GM23338 (cell line): Measurements from ENCODE around the gene GLUL. TPM values are rescaled to one million over a fixed set of nuclear protein-coding genes. Genes with fewer than 3 reads are reported as not detected.
A peak's percentile ranks its signal among the peaks of the same experiment; 100 is the strongest.

Source experiments
- ATAC-seq: fragments of 200-7000 bp; cut with Tn5 transposase; 3 replicates; pipeline ENCODE4 v1.9.1; 2020
- DNase-seq: peaks from one replicate; pipeline ENCODE4 v3.0.0-alpha.2; 2015; ENCODE audit warnings: low spot score
- H2AFZ ChIP-seq: fragments of 200-600 bp; sonication (generic); 2 replicates; pipeline ENCODE4 v1.8.0; 2016; ENCODE audit warnings: antibody characterized with exemption, mild to moderate bottlenecking, moderate library complexity
- H3F3A ChIP-seq: fragments of 200-600 bp; sonication (generic); replicated peaks from 2 replicates; pipeline ENCODE4 v1.8.0; 2017; ENCODE audit warnings: antibody characterized with exemption, mixed run types, low read depth
- H3K27ac ChIP-seq: fragments of 200-600 bp; sonication (generic); 2 replicates; pipeline ENCODE4 v1.6.1; 2016; ENCODE audit warnings: low read depth
- H3K27me3 ChIP-seq: fragments of 200-600 bp; sonication (generic); 2 replicates; pipeline ENCODE4 v1.8.0; 2016; ENCODE audit warnings: mild to moderate bottlenecking, mixed run types, moderate library complexity; ENCODE audit not compliant: insufficient read depth
- H3K36me3 ChIP-seq: fragments of 200-600 bp; sonication (generic); 2 replicates; pipeline ENCODE4 v1.8.0; 2016; ENCODE audit warnings: mild to moderate bottlenecking; ENCODE audit not compliant: insufficient read depth
- H3K4me1 ChIP-seq: fragments of 200-600 bp; sonication (generic); 2 replicates; pipeline ENCODE4 v1.8.0; 2016; ENCODE audit warnings: mild to moderate bottlenecking, moderate library complexity; ENCODE audit not compliant: insufficient read depth
- H3K4me2 ChIP-seq: fragments of 200-600 bp; sonication (generic); 2 replicates; pipeline ENCODE4 v1.7.1; 2017; ENCODE audit warnings: mixed run types
- H3K4me3 ChIP-seq: fragments of 200-600 bp; sonication (generic); 2 replicates; pipeline ENCODE4 v1.6.1; 2016; ENCODE audit warnings: mixed run types
- H3K79me2 ChIP-seq: fragments of 200-600 bp; sonication (generic); replicated peaks from 2 replicates; pipeline ENCODE4 v1.8.0; 2017; ENCODE audit warnings: mild to moderate bottlenecking; ENCODE audit not compliant: insufficient read depth
- H3K9me2 ChIP-seq: fragments of 200-600 bp; sonication (generic); 2 replicates; pipeline ENCODE4 v1.8.0; 2017; ENCODE audit not compliant: insufficient read depth
- H4K20me1 ChIP-seq: fragments of 200-600 bp; sonication (generic); replicated peaks from 2 replicates; pipeline ENCODE4 v1.8.0; 2017; ENCODE audit warnings: mild to moderate bottlenecking; ENCODE audit not compliant: insufficient read depth
- H3K27ac Mint-ChIP-seq: 2 replicates; pipeline ENCODE4 v1.8.0; 2020; ENCODE audit warnings: inconsistent platforms, mild to moderate bottlenecking, moderate library complexity, mixed read lengths
- H3K27me3 Mint-ChIP-seq: 3 replicates; pipeline ENCODE4 v1.8.0; 2022; ENCODE audit warnings: low read depth, mild to moderate bottlenecking, moderate library complexity, mixed read lengths, inconsistent platforms; ENCODE audit not compliant: insufficient read depth, poor library complexity
- H3K36me3 Mint-ChIP-seq: 3 replicates; pipeline ENCODE4 v1.8.0; 2021; ENCODE audit warnings: low read depth, mild to moderate bottlenecking, inconsistent platforms, moderate library complexity, mixed read lengths
- H3K4me1 Mint-ChIP-seq: 3 replicates; pipeline ENCODE4 v1.8.0; 2020; ENCODE audit warnings: mild to moderate bottlenecking, inconsistent platforms, mixed read lengths
- H3K4me3 Mint-ChIP-seq: 3 replicates; pipeline ENCODE4 v1.8.0; 2021; ENCODE audit warnings: moderate library complexity, mild to moderate bottlenecking, inconsistent platforms, mixed read lengths
- H3K9me3 Mint-ChIP-seq: 3 replicates; pipeline ENCODE4 v1.8.0; 2020; ENCODE audit warnings: moderate library complexity, mild to moderate bottlenecking, inconsistent platforms, mixed read lengths
- CREB1 ChIP-seq: fragments of 250-450 bp; sonication (Bioruptor Pico); IDR thresholded peaks from 2 replicates; pipeline ENCODE4 v1.5.0; 2020; ENCODE audit warnings: low read depth, mild to moderate bottlenecking, moderate library complexity
- EZH2 ChIP-seq: fragments of 200-600 bp; sonication (generic); IDR thresholded peaks from one replicate; pipeline ENCODE4 v1.8.0; 2017; ENCODE audit warnings: antibody characterized with exemption, mild to moderate bottlenecking, low read depth; ENCODE audit not compliant: unreplicated experiment
- JUNB ChIP-seq: IDR thresholded peaks from one replicate; pipeline ENCODE4 v1.6.1; 2016; ENCODE audit warnings: antibody characterized with exemption; ENCODE audit not compliant: unreplicated experiment
- POLR2AphosphoS5 ChIP-seq: IDR thresholded peaks from 2 replicates; pipeline ENCODE4 v1.6.1; 2016; ENCODE audit warnings: antibody characterized with exemption, low read depth
- STAT1 ChIP-seq: IDR thresholded peaks from one replicate; pipeline ENCODE4 v1.6.1; 2016; ENCODE audit warnings: antibody characterized with exemption; ENCODE audit not compliant: unreplicated experiment
- ZNF331 ChIP-seq: fragments of 250-450 bp; sonication (Bioruptor Pico); IDR thresholded peaks from 2 replicates; pipeline ENCODE4 v1.5.0; 2020; ENCODE audit warnings: low read depth, mild to moderate bottlenecking, moderate library complexity
- polyA plus RNA-seq: library from polyadenylated mRNA; unstranded; fragments of >200 nt; fragmentation: Nextera tagmentation; extraction: Ambion mirVana; gene quantifications from 2 replicates; pipeline ENCODE4 v1.2.1, GENCODE V29; 2016
- total RNA-seq: library from RNA; depleted of rRNA; stranded (reverse); fragments of >200 nt; shearing (Covaris generic); gene quantifications from 2 replicates; pipeline ENCODE4 v1.2.3, GENCODE V29; 2014
- TF ChIP-seq, protein P1 (sequence below): IDR thresholded peaks from 2 replicates; pipeline ENCODE4 v1.6.1; 2016; ENCODE audit warnings: antibody characterized with exemption
- TF ChIP-seq, protein P2 (sequence below), 2 experiments: fragments of 200-600 bp in 1 of 2; sonication (generic) in 1 of 2; conservative IDR thresholded peaks; 2 replicates each; pipeline versions ENCODE4 v1.5.1 to v1.6.1; 2016 to 2017; ENCODE audit warnings: antibody characterized with exemption in 2 of 2, low read depth in 2 of 2, mild to moderate bottlenecking in 2 of 2, moderate library complexity in 1 of 2
- TF ChIP-seq, protein P3 (sequence below): fragments of 250-450 bp; sonication (Bioruptor Pico); IDR thresholded peaks from 2 replicates; pipeline ENCODE4 v1.5.0; 2020; ENCODE audit warnings: mild to moderate bottlenecking, moderate library complexity

The GLUL gene
- total and polyA plus RNA-seq, 2 experiments from 2014 or later = 254 to 356 TPM

DNA sequence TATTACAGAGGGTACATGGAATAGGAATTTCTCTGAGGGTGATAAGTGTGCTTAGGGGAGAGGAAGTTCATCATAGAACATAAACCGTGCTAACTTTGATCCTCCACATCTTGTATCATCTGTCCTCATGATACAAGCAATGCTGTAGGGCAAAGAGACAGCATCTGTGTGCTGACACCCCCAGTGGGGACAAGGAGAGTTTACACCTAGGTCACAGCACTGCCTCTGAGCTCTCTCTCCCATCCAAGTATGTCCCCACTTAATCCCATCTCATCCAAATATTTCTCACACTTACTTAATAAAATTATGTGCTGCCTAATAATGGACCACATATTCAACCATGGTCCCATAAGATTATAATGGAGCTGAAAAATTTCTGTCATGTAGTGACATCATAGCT, 13.2 kb upstream of the GLUL start:
- Mint-ChIP-seq H3K4me1 (peaks cover 6% of the 10 kb centered on the region; the same call in 2 of the 3 replicates), H3K27me3 (peaks cover 2% of the 10 kb centered on the region), H3K4me3 (no peak overlapping the region), H3K9me3 (no peaks in the 10 kb centered on the region), H3K27ac (no peak overlapping the region), H3K36me3 (no peaks in the 10 kb centered on the region)
- no peak overlapping the region for H3K4me2 ChIP-seq
- DNase-seq (peak; percentile 56), ATAC-seq (peak; percentile 86)
- no peak overlapping the region for H2AFZ ChIP-seq
- no peaks in the 10 kb centered on the region for H3K36me3 ChIP-seq
- no peaks in the 10 kb centered on the region for H4K20me1 ChIP-seq
- TF ChIP-seq, protein P1, sequence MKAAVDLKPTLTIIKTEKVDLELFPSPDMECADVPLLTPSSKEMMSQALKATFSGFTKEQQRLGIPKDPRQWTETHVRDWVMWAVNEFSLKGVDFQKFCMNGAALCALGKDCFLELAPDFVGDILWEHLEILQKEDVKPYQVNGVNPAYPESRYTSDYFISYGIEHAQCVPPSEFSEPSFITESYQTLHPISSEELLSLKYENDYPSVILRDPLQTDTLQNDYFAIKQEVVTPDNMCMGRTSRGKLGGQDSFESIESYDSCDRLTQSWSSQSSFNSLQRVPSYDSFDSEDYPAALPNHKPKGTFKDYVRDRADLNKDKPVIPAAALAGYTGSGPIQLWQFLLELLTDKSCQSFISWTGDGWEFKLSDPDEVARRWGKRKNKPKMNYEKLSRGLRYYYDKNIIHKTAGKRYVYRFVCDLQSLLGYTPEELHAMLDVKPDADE = no peak
- no peak for TF ChIP-seq POLR2AphosphoS5
- TF ChIP-seq, protein P2, sequence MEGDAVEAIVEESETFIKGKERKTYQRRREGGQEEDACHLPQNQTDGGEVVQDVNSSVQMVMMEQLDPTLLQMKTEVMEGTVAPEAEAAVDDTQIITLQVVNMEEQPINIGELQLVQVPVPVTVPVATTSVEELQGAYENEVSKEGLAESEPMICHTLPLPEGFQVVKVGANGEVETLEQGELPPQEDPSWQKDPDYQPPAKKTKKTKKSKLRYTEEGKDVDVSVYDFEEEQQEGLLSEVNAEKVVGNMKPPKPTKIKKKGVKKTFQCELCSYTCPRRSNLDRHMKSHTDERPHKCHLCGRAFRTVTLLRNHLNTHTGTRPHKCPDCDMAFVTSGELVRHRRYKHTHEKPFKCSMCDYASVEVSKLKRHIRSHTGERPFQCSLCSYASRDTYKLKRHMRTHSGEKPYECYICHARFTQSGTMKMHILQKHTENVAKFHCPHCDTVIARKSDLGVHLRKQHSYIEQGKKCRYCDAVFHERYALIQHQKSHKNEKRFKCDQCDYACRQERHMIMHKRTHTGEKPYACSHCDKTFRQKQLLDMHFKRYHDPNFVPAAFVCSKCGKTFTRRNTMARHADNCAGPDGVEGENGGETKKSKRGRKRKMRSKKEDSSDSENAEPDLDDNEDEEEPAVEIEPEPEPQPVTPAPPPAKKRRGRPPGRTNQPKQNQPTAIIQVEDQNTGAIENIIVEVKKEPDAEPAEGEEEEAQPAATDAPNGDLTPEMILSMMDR (conservative IDR thresholded peaks at IDR 0.05; ENCODE audit: low read depth in 2 of 2) = peak; percentile 36 to 50; a peak in 3 of 4 replicates
- peaks cover 3% of the 10 kb centered on the region; the same call in 1 of the 2 replicates for H3K9me2 ChIP-seq
- no peaks in the 10 kb centered on the region for H3K4me1 ChIP-seq
- H3K27ac ChIP-seq = no peak overlapping the region
- H3K79me2 ChIP-seq = no peaks in the 10 kb centered on the region
- H3K4me3 ChIP-seq = no peak overlapping the region
- no peaks in the 10 kb centered on the region for H3K27me3 ChIP-seq
- H3F3A ChIP-seq = no peaks in the 10 kb centered on the region

DNA sequence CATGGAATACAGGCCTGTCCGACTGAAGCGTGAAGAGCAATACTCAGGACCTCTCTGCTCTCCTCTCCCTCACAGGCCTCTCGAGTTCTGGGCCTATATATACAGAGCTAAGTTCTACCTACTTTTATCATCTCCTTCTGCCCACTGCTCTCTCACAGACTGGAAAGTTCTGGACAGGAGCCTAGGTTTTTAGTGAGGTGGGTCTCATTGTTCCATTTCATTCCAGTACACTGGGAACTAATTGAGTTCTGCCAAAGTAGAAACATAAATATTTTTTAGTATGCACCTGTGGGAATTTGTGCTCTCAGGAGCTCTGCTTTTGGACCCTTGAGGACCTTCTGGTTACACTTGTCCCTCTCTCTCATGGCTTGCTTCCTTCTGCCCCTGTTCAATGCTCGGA, 9.0 kb upstream of the GLUL start, which contains the start of gene TEDDM1:
Gene TEDDM1, minus strand, starts transcription at position 101 of the 400 bp plus-strand sequence. CDS start 182 bp downstream, outside the sequence.
- DNase-seq = no peak
- H3K9me2 ChIP-seq = peaks cover 7% of the 10 kb centered on the region; the same call in 1 of the 2 replicates
- no peak within 1 kb of the TSS for H3K4me2 ChIP-seq
- H2AFZ ChIP-seq = no peak within 1 kb of the TSS
- no peaks in the 10 kb centered on the region for H3F3A ChIP-seq
- H3K4me1 ChIP-seq = no peaks in the 10 kb centered on the region
- Mint-ChIP-seq H3K4me3 (no peak within 1 kb of the TSS), H3K36me3 (no peaks in the 10 kb centered on the region), H3K27ac (no peak within 1 kb of the TSS), H3K4me1 (peaks cover 21% of the 10 kb centered on the region), H3K9me3 (no peaks in the 10 kb centered on the region), H3K27me3 (peaks cover 4% of the 10 kb centered on the region)
- TF ChIP-seq, protein P3, sequence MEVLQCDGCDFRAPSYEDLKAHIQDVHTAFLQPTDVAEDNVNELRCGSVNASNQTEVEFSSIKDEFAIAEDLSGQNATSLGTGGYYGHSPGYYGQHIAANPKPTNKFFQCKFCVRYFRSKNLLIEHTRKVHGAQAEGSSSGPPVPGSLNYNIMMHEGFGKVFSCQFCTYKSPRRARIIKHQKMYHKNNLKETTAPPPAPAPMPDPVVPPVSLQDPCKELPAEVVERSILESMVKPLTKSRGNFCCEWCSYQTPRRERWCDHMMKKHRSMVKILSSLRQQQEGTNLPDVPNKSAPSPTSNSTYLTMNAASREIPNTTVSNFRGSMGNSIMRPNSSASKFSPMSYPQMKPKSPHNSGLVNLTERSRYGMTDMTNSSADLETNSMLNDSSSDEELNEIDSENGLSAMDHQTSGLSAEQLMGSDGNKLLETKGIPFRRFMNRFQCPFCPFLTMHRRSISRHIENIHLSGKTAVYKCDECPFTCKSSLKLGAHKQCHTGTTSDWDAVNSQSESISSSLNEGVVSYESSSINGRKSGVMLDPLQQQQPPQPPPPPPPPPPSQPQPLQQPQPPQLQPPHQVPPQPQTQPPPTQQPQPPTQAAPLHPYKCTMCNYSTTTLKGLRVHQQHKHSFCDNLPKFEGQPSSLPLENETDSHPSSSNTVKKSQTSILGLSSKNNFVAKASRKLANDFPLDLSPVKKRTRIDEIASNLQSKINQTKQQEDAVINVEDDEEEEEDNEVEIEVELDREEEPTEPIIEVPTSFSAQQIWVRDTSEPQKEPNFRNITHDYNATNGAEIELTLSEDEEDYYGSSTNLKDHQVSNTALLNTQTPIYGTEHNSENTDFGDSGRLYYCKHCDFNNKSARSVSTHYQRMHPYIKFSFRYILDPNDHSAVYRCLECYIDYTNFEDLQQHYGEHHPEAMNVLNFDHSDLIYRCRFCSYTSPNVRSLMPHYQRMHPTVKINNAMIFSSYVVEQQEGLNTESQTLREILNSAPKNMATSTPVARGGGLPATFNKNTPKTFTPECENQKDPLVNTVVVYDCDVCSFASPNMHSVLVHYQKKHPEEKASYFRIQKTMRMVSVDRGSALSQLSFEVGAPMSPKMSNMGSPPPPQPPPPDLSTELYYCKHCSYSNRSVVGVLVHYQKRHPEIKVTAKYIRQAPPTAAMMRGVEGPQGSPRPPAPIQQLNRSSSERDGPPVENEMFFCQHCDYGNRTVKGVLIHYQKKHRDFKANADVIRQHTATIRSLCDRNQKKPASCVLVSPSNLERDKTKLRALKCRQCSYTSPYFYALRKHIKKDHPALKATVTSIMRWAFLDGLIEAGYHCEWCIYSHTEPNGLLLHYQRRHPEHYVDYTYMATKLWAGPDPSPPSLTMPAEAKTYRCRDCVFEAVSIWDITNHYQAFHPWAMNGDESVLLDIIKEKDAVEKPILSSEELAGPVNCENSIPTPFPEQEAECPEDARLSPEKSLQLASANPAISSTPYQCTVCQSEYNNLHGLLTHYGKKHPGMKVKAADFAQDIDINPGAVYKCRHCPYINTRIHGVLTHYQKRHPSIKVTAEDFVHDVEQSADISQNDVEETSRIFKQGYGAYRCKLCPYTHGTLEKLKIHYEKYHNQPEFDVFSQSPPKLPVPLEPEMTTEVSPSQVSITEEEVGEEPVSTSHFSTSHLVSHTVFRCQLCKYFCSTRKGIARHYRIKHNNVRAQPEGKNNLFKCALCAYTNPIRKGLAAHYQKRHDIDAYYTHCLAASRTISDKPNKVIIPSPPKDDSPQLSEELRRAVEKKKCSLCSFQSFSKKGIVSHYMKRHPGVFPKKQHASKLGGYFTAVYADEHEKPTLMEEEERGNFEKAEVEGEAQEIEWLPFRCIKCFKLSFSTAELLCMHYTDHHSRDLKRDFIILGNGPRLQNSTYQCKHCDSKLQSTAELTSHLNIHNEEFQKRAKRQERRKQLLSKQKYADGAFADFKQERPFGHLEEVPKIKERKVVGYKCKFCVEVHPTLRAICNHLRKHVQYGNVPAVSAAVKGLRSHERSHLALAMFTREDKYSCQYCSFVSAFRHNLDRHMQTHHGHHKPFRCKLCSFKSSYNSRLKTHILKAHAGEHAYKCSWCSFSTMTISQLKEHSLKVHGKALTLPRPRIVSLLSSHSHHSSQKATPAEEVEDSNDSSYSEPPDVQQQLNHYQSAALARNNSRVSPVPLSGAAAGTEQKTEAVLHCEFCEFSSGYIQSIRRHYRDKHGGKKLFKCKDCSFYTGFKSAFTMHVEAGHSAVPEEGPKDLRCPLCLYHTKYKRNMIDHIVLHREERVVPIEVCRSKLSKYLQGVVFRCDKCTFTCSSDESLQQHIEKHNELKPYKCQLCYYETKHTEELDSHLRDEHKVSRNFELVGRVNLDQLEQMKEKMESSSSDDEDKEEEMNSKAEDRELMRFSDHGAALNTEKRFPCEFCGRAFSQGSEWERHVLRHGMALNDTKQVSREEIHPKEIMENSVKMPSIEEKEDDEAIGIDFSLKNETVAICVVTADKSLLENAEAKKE (CRISPR knock-in tag) = no peak
- TF ChIP-seq JUNB (no peak), POLR2AphosphoS5 (no peak), CREB1 (CRISPR knock-in tag) (no peak), ZNF331 (CRISPR knock-in tag) (no peak), STAT1 (no peak), EZH2 (no peak)
- TF ChIP-seq, protein P1 = no peak
- H3K4me3 ChIP-seq = no peak within 1 kb of the TSS
- H3K79me2 ChIP-seq = no peaks in the 10 kb centered on the region
- H3K27ac ChIP-seq = no peak within 1 kb of the TSS
- no peaks in the 10 kb centered on the region for H3K27me3 ChIP-seq
- no peak for ATAC-seq
- H3K36me3 ChIP-seq = no peaks in the 10 kb centered on the region
- H4K20me1 ChIP-seq = no peaks in the 10 kb centered on the region
